22Rv1 (cell line): Measurements from ENCODE around the gene PLB1.

ENCODE experiments used
- H3K27ac ChIP-seq: fragments of 450-650 bp; 2 replicates; pipeline ENCODE4 v1.5.1; 2017
- CTCF ChIP-seq: fragments of 450-650 bp; IDR thresholded peaks from 2 replicates; pipeline ENCODE4 v1.5.1; 2017; ENCODE audit warnings: mild to moderate bottlenecking
- ZFX ChIP-seq: fragments of 450-650 bp; IDR thresholded peaks from 2 replicates; pipeline ENCODE4 v1.6.1; 2017; ENCODE audit warnings: antibody characterized with exemption, borderline replicate concordance

Gene PLB1

DNA sequence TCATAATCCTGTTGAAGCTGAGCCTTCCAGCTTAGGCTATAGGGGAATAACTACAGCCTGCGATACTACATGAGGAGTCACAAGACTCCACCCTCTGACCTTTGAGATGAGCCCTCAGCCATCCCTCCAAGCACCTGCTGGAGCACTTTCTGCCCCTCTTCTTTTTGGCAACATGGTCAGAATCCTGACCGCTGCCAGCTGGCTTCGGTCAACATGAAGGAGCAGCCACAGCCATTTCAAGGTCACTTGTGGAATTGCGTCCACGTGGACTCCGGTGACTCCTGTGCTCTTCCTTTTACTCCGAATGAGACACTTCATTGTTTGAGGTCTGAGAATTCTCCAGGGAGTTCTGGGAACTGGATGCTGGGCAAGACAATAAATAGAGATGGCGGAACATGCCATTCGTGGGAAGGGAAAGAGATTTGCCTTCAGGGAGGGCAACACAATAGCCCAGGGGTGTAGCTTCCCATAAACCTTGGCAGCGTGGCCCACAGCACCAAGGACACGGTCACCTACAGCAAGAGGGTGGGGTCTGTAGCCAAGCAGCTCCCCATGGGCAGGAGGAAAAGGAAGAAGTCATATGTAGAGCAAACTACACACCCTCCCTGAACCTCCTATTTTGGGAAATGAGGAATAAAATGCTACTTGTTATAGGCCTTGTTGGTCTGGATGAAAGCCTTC, 182.5 kb downstream of the PLB1 start:
- no peak overlapping the region for H3K27ac ChIP-seq
- TF ChIP-seq CTCF: no peak
- no peak for TF ChIP-seq ZFX

- H3K27ac ChIP-seq: no peak overlapping the region
- no peak for TF ChIP-seq ZFX
- no peak for TF ChIP-seq CTCF
Measured at GRCh38 chr2:28678944-28679343, 183.1 kb downstream of the PLB1 start.

DNA sequence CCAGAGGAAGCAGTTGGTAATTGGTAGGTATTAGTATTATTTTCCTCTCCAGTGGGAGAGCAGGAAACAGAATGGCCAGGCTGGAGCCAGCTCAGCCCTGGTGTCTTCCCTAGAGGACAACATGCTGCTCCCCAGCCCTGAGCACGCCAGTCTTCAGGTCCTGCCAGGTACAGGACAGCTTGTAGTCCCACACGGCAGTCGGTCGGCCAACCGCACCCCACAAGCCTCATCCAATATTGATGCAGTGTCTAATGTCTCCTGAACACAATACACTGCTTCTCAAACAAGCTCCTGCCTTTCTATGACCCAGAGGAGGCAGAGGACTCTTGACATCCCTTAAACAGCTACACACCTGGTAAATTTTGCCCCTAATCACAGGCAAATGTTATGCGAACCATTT, 184.8 kb downstream of the PLB1 start:
- no peak overlapping the region for H3K27ac ChIP-seq
- TF ChIP-seq CTCF (no peak), ZFX (no peak)

DNA sequence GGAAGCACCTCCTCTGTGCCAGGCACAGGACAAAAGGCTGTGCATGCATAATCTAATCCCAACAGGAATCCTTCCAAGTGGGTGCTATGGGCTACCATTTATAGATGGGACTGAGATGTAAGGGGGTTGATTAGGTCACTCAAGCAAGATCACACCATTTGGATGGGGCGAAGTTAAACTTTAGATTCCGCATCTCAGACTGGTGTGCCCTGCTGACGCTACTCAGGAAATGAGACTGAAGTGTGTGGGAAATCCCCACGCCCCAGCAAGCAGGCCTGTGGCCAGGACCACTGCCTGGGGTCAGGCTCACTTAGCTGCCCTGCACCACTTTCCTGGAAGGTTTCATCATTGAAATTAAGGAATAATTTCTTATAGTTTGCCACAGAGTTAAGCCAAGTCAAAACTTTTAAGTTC, 185.3 kb downstream of the PLB1 start:
- H3K27ac ChIP-seq: no peak overlapping the region
- TF ChIP-seq CTCF (no peak), ZFX (no peak)

DNA sequence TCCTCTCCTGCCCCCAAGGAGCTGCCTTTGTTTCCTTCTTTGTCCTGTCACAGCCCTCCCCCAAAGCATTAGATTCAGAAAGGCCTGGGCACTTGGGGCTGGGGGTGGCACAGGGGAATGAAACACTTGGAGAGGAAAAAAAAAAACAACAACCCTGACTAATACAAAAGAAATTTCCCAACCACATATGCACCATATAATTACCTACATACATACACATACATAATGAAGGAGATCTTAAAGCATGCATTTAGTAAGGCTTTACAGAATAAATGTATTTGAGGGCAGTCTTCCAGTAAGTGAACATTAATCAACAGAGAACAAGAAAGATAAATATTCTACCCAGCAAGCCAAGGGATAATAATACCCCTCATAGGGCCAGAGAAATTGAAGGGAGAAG, 185.7 kb downstream of the PLB1 start:
- TF ChIP-seq CTCF (no peak), ZFX (no peak)
- H3K27ac ChIP-seq: no peak overlapping the region

GRCh38 chr2:28683100-28683706, 187.3 kb downstream of the PLB1 start:
- no peak overlapping the region for H3K27ac ChIP-seq

More at GRCh38 chr2:28683100-28683706, 187.3 kb downstream of the PLB1 start:
- TF ChIP-seq ZFX: no peak
- TF ChIP-seq CTCF: no peak
